Mesenchymal stem cell (in vitro differentiated cells and primary cell): ENCODE results near the gene HHIPL1.

Source experiments
- DNase-seq: peaks from one replicate; pipeline ENCODE4 v3.0.0-alpha.2; 2013
- H2AFZ ChIP-seq: one replicate; pipeline ENCODE4 v1.6.1; 2013; ENCODE audit warnings: low read depth, mild to moderate bottlenecking, control low read depth, inconsistent platforms, low read length, moderate library complexity
- H2AK5ac ChIP-seq: 2 replicates; pipeline ENCODE4 v1.6.1; 2013; ENCODE audit warnings: low read length, moderate library complexity, mild to moderate bottlenecking, inconsistent platforms; ENCODE audit not compliant: severe bottlenecking
- H2BK120ac ChIP-seq: one replicate; pipeline ENCODE4 v1.6.1; 2013; ENCODE audit warnings: low read depth, mild to moderate bottlenecking, inconsistent platforms, low read length, moderate library complexity
- H2BK12ac ChIP-seq, 2 experiments: one replicate each; pipeline ENCODE4 v1.6.1; 2013; ENCODE audit warnings: inconsistent platforms in 2 of 2, low read length in 2 of 2, mild to moderate bottlenecking in 2 of 2, moderate library complexity in 2 of 2, control low read depth in 1 of 2
- H2BK15ac ChIP-seq: one replicate; pipeline ENCODE4 v1.6.1; 2013; ENCODE audit warnings: mild to moderate bottlenecking, low read depth, inconsistent platforms; ENCODE audit not compliant: poor library complexity, severe bottlenecking
- H2BK5ac ChIP-seq: 2 replicates; pipeline ENCODE4 v1.6.1; 2013; ENCODE audit warnings: low read depth, mild to moderate bottlenecking, low read length, control low read depth, inconsistent platforms; ENCODE audit not compliant: poor library complexity, severe bottlenecking
- H3K14ac ChIP-seq, 2 experiments: one replicate each; pipeline ENCODE4 v1.6.1; 2013; ENCODE audit warnings: inconsistent platforms in 2 of 2, low read length in 2 of 2, control low read depth in 1 of 2, mild to moderate bottlenecking in 1 of 2, moderate library complexity in 1 of 2
- H3K18ac ChIP-seq, 2 experiments: one replicate each; pipeline ENCODE4 v1.6.1; 2013; ENCODE audit warnings: inconsistent platforms in 2 of 2, low read length in 2 of 2, control low read depth in 1 of 2, low read depth in 1 of 2, mild to moderate bottlenecking in 1 of 2
- H3K23ac ChIP-seq, 2 experiments: one replicate each; pipeline ENCODE4 v1.6.1; 2013; ENCODE audit warnings: inconsistent platforms in 2 of 2, low read length in 2 of 2, mild to moderate bottlenecking in 2 of 2, moderate library complexity in 2 of 2, control low read depth in 1 of 2
- H3K27ac ChIP-seq: 2 replicates; pipeline ENCODE4 v1.5.1; 2013; ENCODE audit warnings: mild to moderate bottlenecking, moderate library complexity, low read length, control low read depth, inconsistent platforms; ENCODE audit not compliant: poor library complexity, severe bottlenecking
- H3K27me3 ChIP-seq, 2 experiments: 2 replicates each; pipeline versions ENCODE4 v1.6.1 to v1.7.0; 2013; ENCODE audit warnings: low read length in 2 of 2, mild to moderate bottlenecking in 2 of 2, moderate library complexity in 2 of 2, control low read depth in 1 of 2, inconsistent platforms in 1 of 2; ENCODE audit not compliant: control insufficient read depth in 1 of 2, insufficient read depth in 1 of 2
- H3K36me3 ChIP-seq, 2 experiments: 2 replicates each; pipeline versions ENCODE4 v1.6.1 to v1.7.0; 2013; ENCODE audit warnings: low read length in 2 of 2, control low read depth in 1 of 2, inconsistent platforms in 1 of 2, low read depth in 1 of 2, mild to moderate bottlenecking in 1 of 2; ENCODE audit not compliant: insufficient read depth in 2 of 2, control insufficient read depth in 1 of 2
- H3K4ac ChIP-seq, 2 experiments: one replicate each; pipeline ENCODE4 v1.6.1; 2013; ENCODE audit warnings: inconsistent platforms in 2 of 2, low read length in 2 of 2, mild to moderate bottlenecking in 2 of 2, moderate library complexity in 2 of 2, control low read depth in 1 of 2, low read depth in 1 of 2
- H3K4me1 ChIP-seq: 2 replicates; pipeline ENCODE4 v1.6.1; 2013; ENCODE audit warnings: low read depth, low read length, control low read depth; ENCODE audit not compliant: control insufficient read depth, insufficient read depth
- H3K4me2 ChIP-seq: 2 replicates; pipeline ENCODE4 v1.6.1; 2013; ENCODE audit warnings: low read length, mild to moderate bottlenecking, inconsistent platforms; ENCODE audit not compliant: poor library complexity, severe bottlenecking
- H3K4me3 ChIP-seq, 2 experiments: 2 replicates each; pipeline versions ENCODE4 v1.5.1 to v1.7.0; 2013; ENCODE audit warnings: low read length in 2 of 2, mild to moderate bottlenecking in 2 of 2, control low read depth in 1 of 2, low read depth in 1 of 2; ENCODE audit not compliant: insufficient read depth in 1 of 2
- H3K79me1 ChIP-seq: replicated peaks from 2 replicates; pipeline ENCODE4 v1.6.1; 2013; ENCODE audit warnings: mild to moderate bottlenecking, control low read depth, low read length, inconsistent platforms; ENCODE audit not compliant: poor library complexity, severe bottlenecking
- H3K9ac ChIP-seq: 2 replicates; pipeline ENCODE4 v1.7.0; 2013; ENCODE audit warnings: mild to moderate bottlenecking, low read length, moderate library complexity
- H3K9me3 ChIP-seq: 2 replicates; pipeline ENCODE4 v1.7.0; 2013; ENCODE audit warnings: mild to moderate bottlenecking, low read length; ENCODE audit not compliant: control insufficient read depth
- H4K8ac ChIP-seq: one replicate; pipeline ENCODE4 v1.6.1; 2013; ENCODE audit warnings: inconsistent platforms, mild to moderate bottlenecking, low read length, moderate library complexity
- H4K91ac ChIP-seq: one replicate; pipeline ENCODE4 v1.6.1; 2013; ENCODE audit warnings: mild to moderate bottlenecking, low read length, inconsistent platforms
- WGBS: methylation state at CpG from one replicate; pipeline ENCODE4 v1.1.7; 2013; ENCODE audit warnings: mixed read lengths; 5-methylcytosine and 5-hydroxymethylcytosine counted together

The HHIPL1 gene

GRCh38 chr14:99664058-99664936 lies 19.4 kb downstream of the HHIPL1 start:
- H3K9ac ChIP-seq: no peak overlapping the region
- H3K9me3 ChIP-seq: no peaks in the 10 kb centered on the region
- no peak overlapping the region for H3K4me3 ChIP-seq
- H2AFZ ChIP-seq: no peak overlapping the region
- H3K27me3 ChIP-seq: peaks cover 3 to 5% of the 10 kb centered on the region in 2 experiments
- no peak overlapping the region for H2BK120ac ChIP-seq
- H2BK12ac ChIP-seq: no peak overlapping the region
- no peak overlapping the region for H2AK5ac ChIP-seq
- H3K36me3 ChIP-seq: peaks cover 0 to 6% of the 10 kb centered on the region in 2 experiments
- DNase-seq: peak; percentile 42
- 27% methylated on average over 7 of the region's 8 CpGs for WGBS
- no peak overlapping the region for H3K23ac ChIP-seq
- no peak overlapping the region for H4K8ac ChIP-seq
- peaks cover 14% of the 10 kb centered on the region for H3K4me1 ChIP-seq
- H3K79me1 ChIP-seq: no peaks in the 10 kb centered on the region
- no peak overlapping the region for H2BK15ac ChIP-seq
- H3K18ac ChIP-seq: no peak overlapping the region
- H3K27ac ChIP-seq: no peak overlapping the region
- H3K14ac ChIP-seq: no peak overlapping the region
- no peak overlapping the region for H3K4me2 ChIP-seq
- no peak overlapping the region for H4K91ac ChIP-seq
- H3K4ac ChIP-seq: no peak overlapping the region
- no peak overlapping the region for H2BK5ac ChIP-seq

- H2AK5ac ChIP-seq: no peak overlapping the region
- no peak overlapping the region for H2BK15ac ChIP-seq
- H2AFZ ChIP-seq: no peak overlapping the region
- no peak overlapping the region for H3K14ac ChIP-seq
- H4K91ac ChIP-seq: no peak overlapping the region
- H2BK5ac ChIP-seq: no peak overlapping the region
- H3K23ac ChIP-seq: no peak overlapping the region
- no peak overlapping the region for H4K8ac ChIP-seq
- H3K9ac ChIP-seq: no peak overlapping the region
- no peak overlapping the region for H3K4me3 ChIP-seq
- H3K36me3 ChIP-seq: peaks cover 0 to 6% of the 10 kb centered on the region in 2 experiments
- no peak overlapping the region for H3K4me2 ChIP-seq
- H3K4me1 ChIP-seq: peaks cover 13% of the 10 kb centered on the region
- DNase-seq: no peak
- 59% methylated on average over 12 of the region's 12 CpGs for WGBS
- H3K27ac ChIP-seq: no peak overlapping the region
- H3K79me1 ChIP-seq: no peaks in the 10 kb centered on the region
- no peak overlapping the region for H3K4ac ChIP-seq
- H2BK12ac ChIP-seq: no peak overlapping the region
- no peak overlapping the region for H3K18ac ChIP-seq
- H3K9me3 ChIP-seq: no peaks in the 10 kb centered on the region
- peaks cover 3 to 5% of the 10 kb centered on the region in 2 experiments for H3K27me3 ChIP-seq
- no peak overlapping the region for H2BK120ac ChIP-seq
These were observed 20.0 kb downstream of the HHIPL1 start for GRCh38 chr14:99664937-99665273.

GRCh38 chr14:99666533-99666932 lies 21.6 kb downstream of the HHIPL1 start:
- WGBS: 71% methylated on average over 6 of the region's 6 CpGs
- Histone ChIP-seq H2BK5ac (no peak overlapping the region), H3K18ac (no peak overlapping the region), H3K4me2 (no peak overlapping the region), H4K91ac (no peak overlapping the region), H2AK5ac (no peak overlapping the region), H3K14ac (no peak overlapping the region), H3K27ac (no peak overlapping the region), H3K4me3 (no peak overlapping the region), H3K4me1 (peaks cover 2% of the 10 kb centered on the region), H2BK120ac (no peak overlapping the region), H3K23ac (no peak overlapping the region), H3K27me3 (peaks cover 0 to 4% of the 10 kb centered on the region in 2 experiments), H3K9ac (no peak overlapping the region), H2AFZ (no peak overlapping the region), H3K9me3 (no peaks in the 10 kb centered on the region), H2BK15ac (no peak overlapping the region), H3K36me3 (peaks cover 0 to 6% of the 10 kb centered on the region in 2 experiments), H3K79me1 (no peaks in the 10 kb centered on the region), H4K8ac (no peak overlapping the region), H3K4ac (no peak overlapping the region), H2BK12ac (no peak overlapping the region)
- DNase-seq: no peak

GRCh38 chr14:99667045-99667444 lies 22.1 kb downstream of the HHIPL1 start:
- Histone ChIP-seq H4K91ac (no peak overlapping the region), H3K4ac (no peak overlapping the region), H3K23ac (no peak overlapping the region), H3K4me3 (no peak overlapping the region), H3K4me1 (peaks cover 2% of the 10 kb centered on the region), H2BK12ac (no peak overlapping the region), H3K27me3 (peaks cover 0 to 8% of the 10 kb centered on the region in 2 experiments), H4K8ac (no peak overlapping the region), H3K79me1 (no peaks in the 10 kb centered on the region), H3K36me3 (peaks cover 0 to 6% of the 10 kb centered on the region in 2 experiments), H2BK5ac (no peak overlapping the region), H3K4me2 (no peak overlapping the region), H2BK120ac (no peak overlapping the region), H3K27ac (no peak overlapping the region), H2BK15ac (no peak overlapping the region), H2AK5ac (no peak overlapping the region), H3K9me3 (no peaks in the 10 kb centered on the region), H3K14ac (no peak overlapping the region), H3K18ac (no peak overlapping the region), H3K9ac (no peak overlapping the region), H2AFZ (no peak overlapping the region)
- DNase-seq: no peak
- 55% methylated on average over 2 of the region's 2 CpGs for WGBS
